B cell (primary cell): Measurements from ENCODE around the gene TMEM98. TPM values are rescaled to one million over a fixed set of nuclear protein-coding genes. Genes with fewer than 3 reads are reported as not detected.

Experiments
- ATAC-seq: fragments of 200-7000 bp; cut with Tn5 transposase; one replicate; pipeline ENCODE4 v1.10.0; 2021; ENCODE audit warnings: low read depth, mild to moderate bottlenecking, moderate number of reproducible peaks, moderate library complexity
- CTCF ChIA-PET: fragments of 350-600 bp; sonication (Branson Sonifier 250); formaldehyde crosslinking; loops from one replicate; lab custom pipeline; 2021; ENCODE audit warnings: antibody characterized with exemption, inconsistent platforms; lab: Charles Lee
- POLR2A ChIA-PET: fragments of 350-600 bp; sonication (Branson Sonifier 250); formaldehyde crosslinking; loops from one replicate; lab custom pipeline; 2021; ENCODE audit warnings: antibody characterized with exemption; lab: Charles Lee
- DNase-seq: peaks from one replicate; pipeline ENCODE4 v3.0.0; 2013
- H2AFZ ChIP-seq: 2 replicates; pipeline ENCODE4 v1.6.1; 2012; ENCODE audit warnings: mild to moderate bottlenecking, low read depth, low read length; ENCODE audit not compliant: insufficient read depth, poor library complexity, severe bottlenecking
- H3K27ac ChIP-seq, 2 donors: 1 replicate in 1 of 2; 2 replicates in 1 of 2; pipeline ENCODE4 v1.5.1; 2012 to 2013; ENCODE audit warnings: low read length in 2 of 2, mild to moderate bottlenecking in 2 of 2, moderate library complexity in 1 of 2
- H3K27me3 ChIP-seq, 4 experiments: fragments of 200-600 bp in 1 of 4; sonication (generic) in 1 of 4; replicated peaks in 1 of 4; 1 replicate in 2 of 4; 2 replicates in 2 of 4; pipeline versions ENCODE4 v1.6.1 to v1.7.0; 2013 to 2016; ENCODE audit warnings: low read length in 3 of 4, mild to moderate bottlenecking in 2 of 4, mixed read lengths in 1 of 4, moderate library complexity in 1 of 4; ENCODE audit not compliant: insufficient read depth in 4 of 4, control insufficient read depth in 3 of 4; ENCODE audit errors: control extremely low read depth in 1 of 4
- H3K36me3 ChIP-seq, 2 experiments: replicated peaks in 1 of 2; 1 replicate in 1 of 2; 2 replicates in 1 of 2; pipeline versions ENCODE4 v1.6.1 to v1.7.1; 2013; ENCODE audit warnings: low read length in 1 of 2; ENCODE audit not compliant: insufficient read depth in 2 of 2, control insufficient read depth in 1 of 2; ENCODE audit errors: control extremely low read depth in 1 of 2, extremely low read depth in 1 of 2
- H3K4me1 ChIP-seq, 2 donors: fragments of 200-600 bp in 1 of 2; sonication (generic) in 1 of 2; 1 replicate in 1 of 2; 2 replicates in 1 of 2; pipeline versions ENCODE4 v1.5.1 to v1.6.1; 2013 to 2017; ENCODE audit warnings: low read length in 2 of 2; ENCODE audit not compliant: control insufficient read depth in 2 of 2, insufficient read depth in 2 of 2
- H3K4me2 ChIP-seq: replicated peaks from 2 replicates; pipeline ENCODE3; 2012; ENCODE audit warnings: mild to moderate bottlenecking, low read depth, low read length; ENCODE audit not compliant: poor library complexity, severe bottlenecking
- H3K4me3 ChIP-seq, 5 experiments: fragments of 200-600 bp in 1 of 5; sonication (generic) in 1 of 5; 1 replicate in 3 of 5; 2 replicates in 2 of 5; pipeline versions ENCODE4 v1.5.1 to v1.7.0; 2011 to 2016; ENCODE audit warnings: low read length in 4 of 5, mild to moderate bottlenecking in 4 of 5, low read depth in 2 of 5, control low read depth in 1 of 5, moderate library complexity in 1 of 5; ENCODE audit not compliant: insufficient read depth in 1 of 5; ENCODE audit errors: control extremely low read depth in 1 of 5, extremely low read depth in 1 of 5
- H3K79me2 ChIP-seq: fragments of 200-600 bp; sonication (generic); one replicate; pipeline ENCODE4 v1.6.0; 2016; ENCODE audit warnings: low read length; ENCODE audit not compliant: control insufficient read depth, insufficient read depth
- H3K9ac ChIP-seq: fragments of 200-600 bp; sonication (generic); 2 replicates; pipeline ENCODE4 v1.6.1; 2017; ENCODE audit warnings: mild to moderate bottlenecking, low read length, moderate library complexity
- H3K9me3 ChIP-seq, 3 donors: one replicate each; pipeline versions ENCODE4 v1.6.1 to v1.7.1; 2013; ENCODE audit warnings: low read length in 2 of 3; ENCODE audit not compliant: control insufficient read depth in 2 of 3, insufficient read depth in 1 of 3; ENCODE audit errors: control extremely low read depth in 1 of 3
- H4K20me1 ChIP-seq: 2 replicates; pipeline ENCODE4 v1.6.0; 2012; ENCODE audit warnings: mild to moderate bottlenecking, low read length; ENCODE audit not compliant: insufficient read depth, control insufficient read depth, poor library complexity, severe bottlenecking
- H3K27ac Mint-ChIP-seq: one replicate; pipeline ENCODE4 v1.8.0; 2021; ENCODE audit warnings: mixed read lengths
- H3K27me3 Mint-ChIP-seq: one replicate; pipeline ENCODE4 v1.8.0; 2021; ENCODE audit warnings: mixed read lengths
- H3K4me1 Mint-ChIP-seq: one replicate; pipeline ENCODE4 v1.8.0; 2021; ENCODE audit warnings: mixed read lengths
- H3K4me3 Mint-ChIP-seq: one replicate; pipeline ENCODE4 v1.8.0; 2021; ENCODE audit warnings: mixed read lengths
- H3K9me3 Mint-ChIP-seq: one replicate; pipeline ENCODE4 v1.8.0; 2022; ENCODE audit warnings: mixed read lengths; ENCODE audit not compliant: insufficient read depth
- CTCF ChIP-seq: fragments of 200-600 bp; IDR thresholded peaks from one replicate; pipeline ENCODE4 v1.8.0; 2022; ENCODE audit warnings: antibody characterized with exemption, mild to moderate bottlenecking
- EZH2 ChIP-seq: IDR thresholded peaks from 2 replicates; pipeline ENCODE4 v1.6.1; 2012; ENCODE audit warnings: borderline replicate concordance, low read depth, mild to moderate bottlenecking, moderate library complexity, low read length; ENCODE audit not compliant: insufficient read depth, poor library complexity, severe bottlenecking
- WGBS: methylation state at CpG from one replicate; pipeline ENCODE4 v1.1.5; 2013; ENCODE audit warnings: missing lambda C conversion rate; ENCODE audit not compliant: insufficient coverage; 5-methylcytosine and 5-hydroxymethylcytosine counted together
- intact Hi-C: fragments of 100-400 bp; cut with micrococcal nuclease; formaldehyde crosslinking; loops from one replicate; pipeline ENCODE4 v1.10.0; 2022
- polyA plus RNA-seq: library from polyadenylated mRNA; depleted of rRNA; stranded (reverse); fragments of >200 nt; gene quantifications from 2 replicates; pipeline ENCODE4 v1.2.3, GENCODE V29; 2012
- total RNA-seq, 2 donors: library from RNA; stranded (reverse); fragments of 120-200 nt in 1 of 2; gene quantifications; 1 replicate in 1 of 2; 2 replicates in 1 of 2; pipeline versions ENCODE4 v1.2.3 to v1.2.4, GENCODE V29; 2013 to 2022

The TMEM98 gene
- total and polyA plus RNA-seq, 2 donors (not counting 1 experiment from before 2014, with no cell fraction given) = not detected

GRCh38 chr17:32953045-32953444 lies 25.1 kb downstream of the TMEM98 start:
- Histone ChIP-seq H3K9me3 (no peaks in the 10 kb centered on the region), H3K9ac (no peak overlapping the region), H3K27ac (no peak overlapping the region), H3K27me3 (peaks cover 0 to 15% (median 0%) of the 10 kb centered on the region in 4 experiments), H3K4me1 (no peaks in the 10 kb centered on the region), H4K20me1 (no peaks in the 10 kb centered on the region), H2AFZ (no peak overlapping the region), H3K4me3 (no peak overlapping the region), H3K79me2 (no peaks in the 10 kb centered on the region), H3K4me2 (no peak overlapping the region), H3K36me3 (no peaks in the 10 kb centered on the region)
- POLR2A ChIA-PET = no interaction called here
- intact Hi-C loops = no loop called here
- CTCF ChIA-PET = no interaction called here
- DNase-seq = no peak
- TF ChIP-seq EZH2 (no peak), CTCF (no peak)
- Mint-ChIP-seq H3K4me3 (no peak overlapping the region), H3K9me3 (no peaks in the 10 kb centered on the region), H3K27me3 (peaks cover 22% of the 10 kb centered on the region), H3K27ac (no peak overlapping the region), H3K4me1 (no peaks in the 10 kb centered on the region)
- ATAC-seq = no peak

GRCh38 chr17:32953857-32954256 lies 25.9 kb downstream of the TMEM98 start:
- no peaks in the 10 kb centered on the region for H3K36me3 ChIP-seq
- DNase-seq (no peak), ATAC-seq (no peak)
- H3K4me2 ChIP-seq = no peak overlapping the region
- ChIA-PET CTCF (no interaction called here), POLR2A (no interaction called here)
- H3K4me3 ChIP-seq = no peak overlapping the region
- no CpG with 5 or more reads among the region's 2 CpGs for WGBS
- H3K9ac ChIP-seq = no peak overlapping the region
- Mint-ChIP-seq H3K4me1 (no peaks in the 10 kb centered on the region), H3K9me3 (no peaks in the 10 kb centered on the region), H3K27ac (no peak overlapping the region), H3K4me3 (no peak overlapping the region), H3K27me3 (peaks cover 28% of the 10 kb centered on the region)
- H4K20me1 ChIP-seq = no peaks in the 10 kb centered on the region
- H3K9me3 ChIP-seq = no peaks in the 10 kb centered on the region
- H3K27ac ChIP-seq = no peak overlapping the region
- no peak overlapping the region for H2AFZ ChIP-seq
- peaks cover 0 to 15% (median 0%) of the 10 kb centered on the region in 4 experiments for H3K27me3 ChIP-seq
- intact Hi-C loops = no loop called here
- H3K4me1 ChIP-seq = no peaks in the 10 kb centered on the region
- H3K79me2 ChIP-seq = no peaks in the 10 kb centered on the region
- no peak for TF ChIP-seq EZH2
- no peak for TF ChIP-seq CTCF
